Measurements from ENCODE around the gene CDH4.

GRCh38 chr20:61593516-61593915 is 341.5 kb downstream of the CDH4 start:
- no peak for TF ChIP-seq CTCF (IDR thresholded peaks at IDR 0.05)
- no peak for TF ChIP-seq POLR2A (IDR thresholded peaks at IDR 0.05)
